ENCODE results near the gene SMG1. TPM values are rescaled to one million over a fixed set of nuclear protein-coding genes. Genes with fewer than 3 reads are reported as not detected.
"Not testable (repeated sequence)": the region's sequence is repeated elsewhere in the genome, so short reads cannot be mapped to it uniquely, and the experiment has no call there.

The SMG1 gene
- total RNA-seq, 8 experiments from 2014 or later: 31.1 to 100 (median 42.5) TPM

DNA sequence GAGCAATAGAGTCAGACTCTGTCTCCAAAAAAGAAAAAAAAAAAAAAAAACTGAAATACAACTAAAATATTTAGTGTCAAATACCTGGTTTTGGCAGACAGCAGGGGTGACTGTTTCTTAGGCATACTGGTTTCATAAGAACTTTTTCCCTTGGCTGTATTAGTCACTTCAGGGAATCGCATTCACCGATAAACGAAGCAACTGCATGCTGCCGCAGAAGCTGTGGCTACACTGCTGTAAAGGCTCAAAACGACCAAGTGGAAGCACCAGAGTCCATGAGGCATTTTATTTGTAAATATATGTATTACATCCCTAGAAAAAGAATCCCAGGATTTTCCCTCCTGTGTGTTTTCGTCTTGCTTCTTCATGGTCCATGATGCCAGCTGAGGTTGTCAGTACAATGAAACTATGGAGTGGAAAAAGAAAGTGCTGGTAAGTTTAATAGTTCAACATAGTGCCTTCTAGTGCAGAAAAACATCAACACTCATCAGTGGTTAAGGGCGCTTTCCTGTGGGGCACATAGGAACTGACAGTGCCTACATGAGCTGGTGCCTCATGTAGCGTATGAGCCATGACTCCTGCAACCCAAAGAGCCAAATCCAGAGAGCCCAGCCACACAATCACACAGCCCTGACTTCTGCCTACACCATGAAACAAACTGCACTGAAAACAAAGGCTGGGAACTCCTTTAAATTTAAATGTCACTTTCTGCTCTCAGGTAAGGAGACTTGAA lies 143.3 kb downstream of the SMG1 start:
- no peak overlapping the region for H3K27ac ChIP-seq
- no peak for ATAC-seq (replicated peaks in 6 of 8)
- H3K4me1 ChIP-seq (replicated peaks in 1 of 2): peaks cover 11 to 26% of the 10 kb centered on the region in 2 donors
- 88 to 100% (median 93%) methylated on average over 2 to 6 of the region's 8 CpGs; no CpG with 5 or more reads in 2 of the 10 experiments for WGBS, 10 experiments
- H3K4me3 ChIP-seq: no peak overlapping the region
- in situ Hi-C loops (cut with MboI; ENCODE audit: low pct_unique_long_range_greater_than_20kb in 2 of 9, low sequenced_read_pairs in 9 of 9, unreplicated experiment in 9 of 9): no loop called here

DNA sequence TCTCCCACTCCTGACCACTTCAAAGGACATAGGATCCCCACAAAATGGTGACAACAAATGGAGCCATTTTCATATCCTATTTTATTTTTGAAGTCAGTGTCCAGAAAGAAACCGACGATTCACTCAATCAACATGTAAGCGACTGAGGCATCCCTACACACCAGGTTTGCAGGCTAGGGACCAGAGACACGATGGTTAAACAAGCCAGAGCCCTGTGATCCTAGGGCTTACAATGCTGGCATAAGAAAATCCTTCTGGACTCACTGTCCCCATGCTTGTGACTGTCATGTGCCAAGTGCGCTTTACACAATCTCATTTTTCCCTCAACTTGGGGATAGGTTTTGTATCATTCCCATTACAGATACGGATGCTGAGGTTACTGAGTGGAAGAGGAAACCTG lies 145.0 kb downstream of the SMG1 start:
- H3K27ac ChIP-seq; in situ Hi-C loops (cut with MboI; ENCODE audit: low pct_unique_long_range_greater_than_20kb in 2 of 9, low sequenced_read_pairs in 9 of 9, unreplicated experiment in 9 of 9); H3K4me3 ChIP-seq: not testable (repeated sequence)
- ATAC-seq (replicated peaks in 6 of 8): peak in 2 of 8 experiments; percentile 5 to 18
- H3K4me1 ChIP-seq (replicated peaks in 1 of 2): peaks cover under 1 to 11% of the 10 kb centered on the region in 2 donors
- no CpG with 5 or more reads among the region's 6 CpGs for WGBS, 10 experiments

DNA sequence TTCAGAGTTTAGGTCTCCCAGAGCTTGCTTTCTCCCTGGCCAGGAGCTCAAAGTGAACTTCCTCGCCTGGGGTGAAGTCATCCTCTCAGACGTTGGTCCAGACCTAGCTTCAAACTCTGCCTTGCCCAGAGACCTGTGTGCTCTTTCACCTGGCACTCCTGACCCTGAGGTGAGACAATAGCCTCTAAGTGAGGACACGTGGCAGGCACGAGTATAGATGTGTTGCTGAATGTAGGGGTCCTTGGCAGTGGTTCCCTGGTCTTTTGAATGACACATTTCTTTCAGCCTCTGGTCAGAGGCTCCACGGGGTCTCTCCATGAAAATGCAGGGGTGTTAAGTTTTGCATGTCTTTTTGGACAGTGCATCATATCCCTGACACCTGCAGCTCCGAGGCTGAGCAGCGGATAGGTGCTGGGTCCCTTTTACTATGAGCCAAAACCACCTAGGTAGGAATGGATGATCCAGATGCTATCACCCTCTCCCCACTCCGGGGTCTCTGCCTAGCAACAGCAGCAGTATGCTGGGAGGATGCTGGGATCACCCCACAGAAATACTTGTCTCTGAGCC lies 145.7 kb downstream of the SMG1 start:
- H3K4me1 ChIP-seq (replicated peaks in 1 of 2); in situ Hi-C loops (cut with MboI; ENCODE audit: low pct_unique_long_range_greater_than_20kb in 2 of 9, low sequenced_read_pairs in 9 of 9, unreplicated experiment in 9 of 9); H3K4me3 ChIP-seq; H3K27ac ChIP-seq: not testable (repeated sequence)
- 60% methylated on average over 1 of the region's 8 CpGs; no CpG with 5 or more reads in 9 of the 10 experiments for WGBS, 10 experiments
- ATAC-seq (replicated peaks in 6 of 8): peak in 7 of 8 experiments; percentile 12 to 42 (median 26)

DNA sequence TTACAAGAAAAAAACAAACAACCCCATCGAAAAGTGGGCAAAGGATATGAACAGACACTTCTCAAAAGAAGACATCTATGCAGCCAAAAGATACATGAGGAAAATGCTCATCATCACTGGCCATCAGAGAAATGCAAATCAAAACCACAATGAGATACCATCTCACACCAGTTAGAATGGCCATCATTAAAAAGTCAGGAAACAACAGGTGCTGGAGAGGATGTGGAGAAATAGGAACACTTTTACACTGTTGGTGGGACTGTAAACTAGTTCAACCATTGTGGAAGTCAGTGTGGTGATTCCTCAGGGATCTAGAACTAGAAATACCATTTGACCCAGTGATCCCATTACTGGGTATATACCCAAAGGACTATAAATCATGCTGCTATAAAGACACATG lies 148.5 kb downstream of the SMG1 start:
- in situ Hi-C loops (cut with MboI; ENCODE audit: low pct_unique_long_range_greater_than_20kb in 2 of 9, low sequenced_read_pairs in 9 of 9, unreplicated experiment in 9 of 9): not testable (repeated sequence)

DNA sequence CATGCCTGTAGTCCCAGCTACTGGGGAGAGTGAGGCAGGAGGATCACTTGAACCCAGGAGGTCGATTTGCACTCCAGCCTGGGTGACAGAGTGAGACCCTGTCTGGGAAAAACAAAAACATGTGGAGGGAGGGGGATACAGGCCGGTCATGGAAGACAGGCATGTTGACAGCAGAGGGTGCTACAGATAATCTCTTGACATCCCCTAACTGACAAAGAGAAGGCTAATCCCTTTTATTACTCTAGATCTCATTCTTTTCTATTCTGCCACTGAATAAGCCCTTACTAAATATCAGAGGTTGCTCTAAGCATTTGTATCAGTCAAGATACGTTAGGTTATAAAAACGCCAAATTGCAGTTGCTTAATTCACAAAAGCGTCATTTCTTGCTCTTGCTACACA lies 149.9 kb downstream of the SMG1 start:
- peak in 1 of 8 experiments; percentile 14 for ATAC-seq (replicated peaks in 6 of 8)
- H3K27ac ChIP-seq; H3K4me1 ChIP-seq (replicated peaks in 1 of 2); H3K4me3 ChIP-seq; in situ Hi-C loops (cut with MboI; ENCODE audit: low pct_unique_long_range_greater_than_20kb in 2 of 9, low sequenced_read_pairs in 9 of 9, unreplicated experiment in 9 of 9): not testable (repeated sequence)
- WGBS, 10 experiments: 100% methylated on average over 1 to 3 of the region's 5 CpGs; no CpG with 5 or more reads in 8 of the 10 experiments

More for the DNA sequence above, 148.5 kb downstream of the SMG1 start:
- H3K4me1 ChIP-seq (replicated peaks in 1 of 2); H3K27ac ChIP-seq; H3K4me3 ChIP-seq; ATAC-seq (replicated peaks in 6 of 8): not testable (repeated sequence)
- no CpG with 5 or more reads among the region's 1 CpG for WGBS, 10 experiments

DNA sequence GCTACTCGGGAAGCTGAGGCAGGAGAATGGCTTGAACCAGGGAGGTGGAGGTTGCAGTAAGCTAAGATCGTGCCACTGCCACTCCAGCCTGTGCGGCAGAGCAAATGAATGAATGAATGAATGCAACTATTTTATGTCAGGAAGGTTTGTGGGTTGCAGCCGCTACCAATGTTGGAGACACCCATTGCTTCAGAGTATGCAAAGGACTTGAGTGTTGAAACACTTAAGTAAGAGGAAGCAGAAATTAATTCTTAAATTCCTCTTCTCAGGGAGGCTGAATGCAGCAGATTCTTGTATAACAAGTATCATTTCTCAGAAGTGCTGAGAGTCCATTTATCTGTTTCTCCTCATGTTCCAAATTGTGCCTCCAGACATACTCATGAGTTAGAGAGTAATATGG lies 151.6 kb downstream of the SMG1 start:
- H3K27ac ChIP-seq; in situ Hi-C loops (cut with MboI; ENCODE audit: low pct_unique_long_range_greater_than_20kb in 2 of 9, low sequenced_read_pairs in 9 of 9, unreplicated experiment in 9 of 9): not testable (repeated sequence)
- WGBS, 10 experiments: 60 to 100% (median 90%) methylated on average over 1 to 4 of the region's 4 CpGs; no CpG with 5 or more reads in 4 of the 10 experiments

DNA sequence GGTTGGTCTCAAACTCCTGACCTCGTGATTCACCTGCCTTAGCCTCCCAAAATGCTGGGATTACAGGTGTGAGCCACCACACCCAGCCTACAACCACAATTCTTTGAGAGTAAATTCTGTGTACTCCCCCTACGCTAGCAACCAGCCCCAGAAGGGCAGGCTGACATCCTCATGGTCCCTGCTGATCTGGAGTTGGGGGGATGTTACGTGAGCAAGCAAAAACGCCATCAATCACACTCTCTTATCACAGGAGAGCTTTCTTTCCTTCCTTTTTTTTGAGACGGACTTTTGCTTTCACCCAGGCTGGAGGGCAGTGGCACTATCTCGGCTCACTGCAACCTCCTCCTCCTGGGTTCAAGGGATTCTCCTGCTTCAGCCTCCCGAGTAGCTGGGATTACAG lies 154.0 kb downstream of the SMG1 start:
- ATAC-seq (replicated peaks in 6 of 8); H3K4me3 ChIP-seq; H3K27ac ChIP-seq; H3K4me1 ChIP-seq (replicated peaks in 1 of 2); in situ Hi-C loops (cut with MboI; ENCODE audit: low pct_unique_long_range_greater_than_20kb in 2 of 9, low sequenced_read_pairs in 9 of 9, unreplicated experiment in 9 of 9): not testable (repeated sequence)
- 65 to 100% (median 90%) methylated on average over 1 to 2 of the region's 7 CpGs; no CpG with 5 or more reads in 4 of the 10 experiments for WGBS, 10 experiments

More for the DNA sequence above, 151.6 kb downstream of the SMG1 start:
- peak in 3 of 8 experiments; percentile 12 to 21 (median 15) for ATAC-seq (replicated peaks in 6 of 8)
- H3K4me3 ChIP-seq; H3K4me1 ChIP-seq (replicated peaks in 1 of 2): not testable (repeated sequence)

DNA sequence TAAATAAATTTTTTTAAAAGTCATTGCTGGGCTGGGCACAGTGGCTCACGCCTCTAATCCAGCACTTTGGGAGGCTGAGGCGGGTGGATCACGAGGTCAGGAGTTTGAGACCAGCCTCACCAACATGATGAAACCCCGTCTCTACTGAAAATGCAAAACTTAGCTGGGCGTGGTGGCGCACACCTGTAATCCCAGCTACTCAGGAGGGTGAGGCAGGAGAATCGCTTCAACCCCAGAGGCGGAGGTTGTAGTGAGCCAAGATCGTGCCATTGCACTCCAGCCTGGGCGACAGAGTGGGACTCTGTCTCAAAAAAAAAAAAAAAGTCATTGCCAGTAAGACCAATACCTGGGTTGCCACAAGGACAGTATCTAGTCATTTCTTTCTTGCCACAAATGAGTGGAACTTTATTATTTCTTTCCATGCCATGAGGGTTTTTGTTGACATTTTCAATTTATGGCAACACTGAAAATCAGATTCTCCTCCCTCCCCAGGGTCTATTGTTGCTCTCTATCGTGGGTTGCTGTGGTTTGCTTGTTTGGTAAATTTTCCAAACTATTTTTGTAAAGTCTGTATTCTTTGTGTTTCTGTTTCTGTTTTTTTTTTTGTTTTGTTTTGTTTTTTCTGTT lies 155.8 kb downstream of the SMG1 start:
- ATAC-seq (replicated peaks in 6 of 8); in situ Hi-C loops (cut with MboI; ENCODE audit: low pct_unique_long_range_greater_than_20kb in 2 of 9, low sequenced_read_pairs in 9 of 9, unreplicated experiment in 9 of 9); H3K4me3 ChIP-seq; H3K27ac ChIP-seq; H3K4me1 ChIP-seq (replicated peaks in 1 of 2): not testable (repeated sequence)
- WGBS, 10 experiments: 50 to 100% (median 68%) methylated on average over 1 to 5 of the region's 11 CpGs; no CpG with 5 or more reads in 3 of the 10 experiments

DNA sequence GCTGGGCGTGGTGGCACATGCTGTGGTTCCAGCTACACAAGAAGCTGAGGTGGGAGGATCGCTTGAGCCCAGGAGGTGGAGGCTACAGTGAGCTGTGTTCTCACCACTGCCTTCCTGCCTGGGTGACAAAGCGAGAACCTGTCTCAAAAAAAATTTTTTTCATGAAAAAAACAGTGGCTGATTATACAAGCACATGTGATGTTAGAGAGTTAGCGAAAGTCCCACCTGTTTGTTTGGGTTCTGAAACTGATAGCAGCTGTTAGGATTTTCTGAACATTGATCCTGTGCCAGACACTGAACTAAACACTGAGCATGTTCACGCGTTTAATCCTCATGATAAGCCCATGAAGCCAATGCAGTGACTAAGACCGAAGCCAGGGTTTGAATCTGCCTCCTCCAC lies 159.0 kb downstream of the SMG1 start:
- 60 to 100% (median 93%) methylated on average over 1 of the region's 7 CpGs; no CpG with 5 or more reads in 6 of the 10 experiments for WGBS, 10 experiments
- in situ Hi-C loops (cut with MboI; ENCODE audit: low pct_unique_long_range_greater_than_20kb in 2 of 9, low sequenced_read_pairs in 9 of 9, unreplicated experiment in 9 of 9); H3K4me1 ChIP-seq (replicated peaks in 1 of 2); H3K4me3 ChIP-seq; ATAC-seq (replicated peaks in 6 of 8); H3K27ac ChIP-seq: not testable (repeated sequence)

DNA sequence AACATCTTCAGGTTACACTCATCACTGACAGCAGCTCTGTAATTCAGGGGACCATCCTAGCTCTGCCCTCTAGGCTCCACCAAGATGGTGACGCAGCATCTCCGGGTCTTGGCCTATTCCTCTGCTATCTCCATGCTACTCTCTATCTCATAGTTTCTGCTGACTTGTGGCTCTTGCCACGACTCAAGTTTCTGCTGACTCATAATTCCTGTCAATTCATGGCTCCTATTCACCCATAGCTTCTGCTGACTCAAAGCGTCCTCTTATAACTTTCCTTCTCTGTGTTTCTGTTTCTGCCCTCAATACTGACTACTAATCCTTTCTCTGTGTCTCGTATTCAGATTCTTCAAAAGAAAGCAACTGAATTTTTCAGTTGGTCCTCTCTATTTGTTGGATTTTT lies 163.5 kb downstream of the SMG1 start:
- peak in 3 of 8 experiments; percentile 27 to 89 (median 85) for ATAC-seq (replicated peaks in 6 of 8)

DNA sequence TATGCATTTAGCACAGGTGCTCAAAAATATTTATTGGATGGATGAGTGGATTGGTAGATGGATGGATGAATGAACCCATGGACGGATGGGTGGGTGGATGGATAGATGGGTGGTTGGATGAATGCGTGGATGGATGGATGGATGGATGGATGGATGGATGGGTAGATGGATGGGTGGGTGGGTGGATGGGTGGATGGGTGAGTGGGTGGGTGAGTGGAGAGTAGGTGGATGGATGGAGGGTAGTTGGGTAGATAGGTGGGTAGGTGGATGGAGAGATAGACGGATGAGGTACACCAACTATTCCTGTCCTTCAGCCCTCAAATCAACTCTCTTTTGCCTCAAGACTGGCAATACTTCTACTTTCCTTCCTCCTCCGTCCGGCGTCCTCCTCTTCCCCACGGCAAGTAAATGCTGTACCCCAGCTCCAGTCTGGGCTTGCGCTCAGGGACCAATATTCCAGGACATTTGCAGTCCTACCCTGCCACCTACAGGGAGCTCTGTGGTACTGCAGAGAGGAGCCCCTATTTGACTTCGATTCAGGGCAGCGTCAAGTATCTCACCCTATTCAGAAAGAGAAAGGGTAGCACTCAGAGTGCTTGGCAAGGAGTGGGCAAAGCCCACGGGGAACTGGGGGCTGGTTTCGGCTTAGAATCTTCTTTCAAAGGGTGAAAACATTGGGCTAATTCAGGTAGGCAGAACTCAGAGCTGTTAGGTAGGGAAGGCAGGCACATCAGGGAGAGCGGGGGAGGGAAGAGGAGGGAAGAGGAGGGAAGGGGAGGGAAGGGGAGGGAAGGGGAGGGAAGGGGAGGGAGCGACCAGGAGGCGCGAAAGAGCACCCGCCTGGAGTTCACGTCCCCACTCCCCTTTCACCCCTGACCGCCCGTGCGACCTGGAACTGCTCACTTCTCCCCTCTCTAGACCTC lies 166.3 kb downstream of the SMG1 start:
- ATAC-seq (replicated peaks in 6 of 8): peak; percentile 77 to 98 (median 92)
- in situ Hi-C loops (cut with MboI; ENCODE audit: low pct_unique_long_range_greater_than_20kb in 2 of 9, low sequenced_read_pairs in 9 of 9, unreplicated experiment in 9 of 9); H3K4me3 ChIP-seq; H3K27ac ChIP-seq; H3K4me1 ChIP-seq (replicated peaks in 1 of 2): not testable (repeated sequence)
- WGBS, 10 experiments: no CpG with 5 or more reads among the region's 21 CpGs

More for the DNA sequence above, 163.5 kb downstream of the SMG1 start:
- H3K27ac ChIP-seq; H3K4me1 ChIP-seq (replicated peaks in 1 of 2); H3K4me3 ChIP-seq; in situ Hi-C loops (cut with MboI; ENCODE audit: low pct_unique_long_range_greater_than_20kb in 2 of 9, low sequenced_read_pairs in 9 of 9, unreplicated experiment in 9 of 9): not testable (repeated sequence)
- WGBS, 10 experiments: no CpG with 5 or more reads among the region's 5 CpGs

DNA sequence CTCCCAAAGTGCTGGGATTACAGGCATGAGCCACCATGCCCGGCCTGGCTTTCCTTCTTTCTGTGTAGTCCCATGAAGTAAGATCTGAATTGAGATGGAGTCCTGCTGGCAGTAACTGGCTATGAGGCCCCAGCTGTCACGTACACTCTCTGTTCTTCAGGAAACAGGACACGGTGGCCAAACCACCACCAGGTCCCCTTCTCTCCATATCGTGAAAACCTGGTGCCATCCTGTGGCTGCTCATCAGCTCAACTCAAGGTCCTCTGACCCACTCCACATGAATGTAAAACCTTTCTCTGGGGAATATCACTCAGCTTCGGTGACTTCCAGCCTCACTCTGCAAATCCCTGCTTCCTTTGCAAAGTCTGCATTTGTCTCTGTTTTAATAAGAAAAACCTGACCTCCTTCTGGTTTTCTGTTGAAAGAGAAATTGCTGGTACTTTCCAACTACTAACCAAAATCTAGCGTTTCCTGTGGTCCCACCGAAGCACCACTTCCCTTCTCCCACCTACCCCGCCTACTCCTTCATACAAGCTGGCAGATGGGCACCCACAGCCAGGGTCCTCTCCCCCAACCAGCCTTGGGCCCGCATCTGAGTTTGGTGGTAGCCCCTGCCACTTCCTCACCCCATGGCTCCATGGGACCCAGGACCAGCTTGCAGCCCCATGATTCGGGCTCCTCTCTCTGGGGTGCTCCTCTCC lies 168.1 kb downstream of the SMG1 start:
- WGBS, 10 experiments: no CpG with 5 or more reads among the region's 10 CpGs

More for the DNA sequence above, 168.1 kb downstream of the SMG1 start:
- H3K4me3 ChIP-seq; H3K4me1 ChIP-seq (replicated peaks in 1 of 2); H3K27ac ChIP-seq; in situ Hi-C loops (cut with MboI; ENCODE audit: low pct_unique_long_range_greater_than_20kb in 2 of 9, low sequenced_read_pairs in 9 of 9, unreplicated experiment in 9 of 9): not testable (repeated sequence)
- peak in 1 of 8 experiments; percentile 21 for ATAC-seq (replicated peaks in 6 of 8)

Measured in motor neuron (in vitro differentiated cells).